Body of pancreas (tissue), 4 donors: ENCODE data around the gene PEX1. TPM values are rescaled to one million over a fixed set of nuclear protein-coding genes. Genes with fewer than 3 reads are reported as not detected.
A peak's percentile ranks its signal among the peaks of the same experiment; 100 is the strongest.

Source experiments
- ATAC-seq: fragments of 150-250 bp; one replicate; pipeline ENCODE4 v1.9.1; 2016
- DNase-seq, 4 donors: peaks; one replicate each; pipeline ENCODE4 v3.0.0-alpha.2; 2019
- H3K27ac ChIP-seq, 4 donors: fragments of 200-600 bp; sonication (generic); 1 replicate in 3 of 4; 2 replicates in 1 of 4; pipeline versions ENCODE4 v1.5.1 to v1.6.1; 2016 to 2019; ENCODE audit warnings: mild to moderate bottlenecking in 1 of 4, mixed read lengths in 1 of 4, moderate library complexity in 1 of 4
- H3K27me3 ChIP-seq, 2 donors: fragments of 200-600 bp; sonication (generic); one replicate each; pipeline ENCODE4 v1.6.0; 2016; ENCODE audit warnings: mild to moderate bottlenecking in 1 of 2
- H3K36me3 ChIP-seq, 2 donors: fragments of 200-600 bp; sonication (generic); replicated peaks in 1 of 2; 2 replicates each; pipeline ENCODE4 v1.5.1; 2016; ENCODE audit warnings: low read depth in 2 of 2; ENCODE audit not compliant: insufficient read depth in 1 of 2
- H3K4me1 ChIP-seq: fragments of 200-600 bp; sonication (generic); one replicate; pipeline ENCODE4 v1.6.0; 2016
- H3K4me3 ChIP-seq, 2 donors: fragments of 200-600 bp; sonication (generic); 1 replicate in 1 of 2; 2 replicates in 1 of 2; pipeline ENCODE4 v1.5.1; 2016 to 2019
- H3K9me3 ChIP-seq, 3 donors: fragments of 200-600 bp; sonication (generic); 1 replicate in 2 of 3; 2 replicates in 1 of 3; pipeline ENCODE4 v1.5.1; 2016
- CTCF ChIP-seq, 7 experiments: fragments of 450-650 bp in 4 of 7; fragments of 200-600 bp in 3 of 7; sonication (generic) in 3 of 7; IDR thresholded peaks; one replicate each; pipeline ENCODE4 v1.5.1; 2016 to 2019; ENCODE audit warnings: antibody characterized with exemption in 7 of 7
- POLR2A ChIP-seq, 3 donors: fragments of 450-650 bp; IDR thresholded peaks; one replicate each; pipeline ENCODE4 v1.6.1; 2016; ENCODE audit warnings: antibody characterized with exemption in 3 of 3, mild to moderate bottlenecking in 2 of 3
- WGBS, 2 donors: methylation state at CpG; one replicate each; pipeline ENCODE4 v1.1.5; 2017; 5-methylcytosine and 5-hydroxymethylcytosine counted together
- intact Hi-C: fragments of 100-400 bp; cut with DNase I; formaldehyde crosslinking; loops from one replicate; pipeline ENCODE4 v1.15.1; 2023
- total RNA-seq, 2 donors: library from RNA; depleted of rRNA; stranded (reverse); fragments of >200 nt; gene quantifications; one replicate each; pipeline ENCODE4 v1.1.0, GENCODE V29; 2016

PEX1 gene
- total RNA-seq, 2 donors from 2014 or later: 13.8 to 18.9 TPM

GRCh38 chr7:92527300-92528187, 776 bp downstream of the PEX1 start:
- ATAC-seq: peak; percentile 18
- H3K36me3 ChIP-seq: peaks cover 0 to 7% of the 10 kb centered on the region in 2 donors
- no peaks in the 10 kb centered on the region for H3K27me3 ChIP-seq
- peak overlapping the region; percentile 64 to 86 (median 76) for H3K27ac ChIP-seq
- H3K4me1 ChIP-seq: peaks cover 23% of the 10 kb centered on the region
- TF ChIP-seq POLR2A (IDR thresholded peaks at IDR 0.05) (no peak), CTCF (IDR thresholded peaks at IDR 0.05) (peak in 3 of 7 experiments; percentile 27 to 31 (median 28))
- intact Hi-C loops: no loop called here
- no peaks in the 10 kb centered on the region for H3K9me3 ChIP-seq
- WGBS, 2 donors: 0% methylated on average over 31 of the region's 31 CpGs
- peak overlapping the region; percentile 35 to 78 for H3K4me3 ChIP-seq
- DNase-seq: peak; percentile 40 to 50 (median 46)

DNA sequence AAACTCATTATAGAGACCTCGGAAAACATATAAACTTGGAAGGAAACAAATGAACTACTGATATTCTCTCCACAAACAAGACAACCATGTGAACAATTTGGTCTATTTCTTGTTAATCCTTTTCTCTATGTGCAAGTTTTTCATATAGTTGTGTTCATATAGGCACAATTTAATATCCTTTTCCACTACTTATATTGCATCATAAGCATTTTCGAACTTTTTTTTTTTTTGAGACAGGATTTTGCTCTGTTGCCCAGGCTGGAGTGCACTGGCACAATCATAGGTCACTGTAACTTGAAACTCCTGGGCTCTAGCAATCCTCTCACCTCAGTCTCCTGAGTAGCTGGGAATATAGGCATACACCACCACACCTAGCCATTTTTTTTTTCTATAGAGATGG, 5.2 kb downstream of the PEX1 start:
- TF ChIP-seq POLR2A (IDR thresholded peaks at IDR 0.05) (no peak), CTCF (IDR thresholded peaks at IDR 0.05) (no peak)
- Histone ChIP-seq H3K4me3 (no peak overlapping the region), H3K9me3 (no peaks in the 10 kb centered on the region), H3K27me3 (no peaks in the 10 kb centered on the region), H3K27ac (no peak overlapping the region), H3K4me1 (peaks cover 14% of the 10 kb centered on the region), H3K36me3 (no peaks in the 10 kb centered on the region)
- no peak for ATAC-seq
- no peak for DNase-seq
- intact Hi-C loops: no loop called here
- WGBS, 2 donors: 77 to 83% methylated on average over 2 of the region's 2 CpGs

GRCh38 chr7:92520024-92520423, 8.3 kb downstream of the PEX1 start:
- ATAC-seq: no peak
- Histone ChIP-seq H3K27ac (no peak overlapping the region), H3K9me3 (no peaks in the 10 kb centered on the region), H3K36me3 (peaks cover 0 to 3% of the 10 kb centered on the region in 2 donors), H3K4me1 (no peaks in the 10 kb centered on the region), H3K4me3 (no peak overlapping the region), H3K27me3 (no peaks in the 10 kb centered on the region)
- no peak for DNase-seq
- intact Hi-C loops: no loop called here
- WGBS, 2 donors: 80 to 84% methylated on average over 1 of the region's 1 CpG
- TF ChIP-seq POLR2A (IDR thresholded peaks at IDR 0.05): no peak
- no peak for TF ChIP-seq CTCF (IDR thresholded peaks at IDR 0.05)

GRCh38 chr7:92517631-92518030, 10.7 kb downstream of the PEX1 start:
- DNase-seq (no peak), ATAC-seq (no peak)
- 80 to 95% methylated on average over 3 of the region's 3 CpGs for WGBS, 2 donors
- H3K4me1 ChIP-seq: no peaks in the 10 kb centered on the region
- no peaks in the 10 kb centered on the region for H3K27me3 ChIP-seq
- intact Hi-C loops: no loop called here
- peaks cover 3 to 6% of the 10 kb centered on the region in 2 donors for H3K36me3 ChIP-seq
- TF ChIP-seq CTCF (IDR thresholded peaks at IDR 0.05) (no peak), POLR2A (IDR thresholded peaks at IDR 0.05) (no peak)
- H3K9me3 ChIP-seq: no peaks in the 10 kb centered on the region
- H3K4me3 ChIP-seq: no peak overlapping the region
- no peak overlapping the region for H3K27ac ChIP-seq
